Left colon (tissue), 2 donors: ENCODE data around the gene NOP9. TPM values are rescaled to one million over a fixed set of nuclear protein-coding genes. Genes with fewer than 3 reads are reported as not detected.
"Not testable (repeated sequence)": the region's sequence is repeated elsewhere in the genome, so short reads cannot be mapped to it uniquely, and the experiment has no call there.

Source experiments
- ATAC-seq: fragments of 200-7000 bp; cut with Tn5 transposase; one replicate; pipeline ENCODE4 v1.9.1; 2020; ENCODE audit warnings: mild to moderate bottlenecking, moderate library complexity
- DNase-seq, 2 donors: peaks; one replicate each; pipeline ENCODE4 v3.0.0-alpha.2; 2020
- intact Hi-C, 2 donors: fragments of 100-400 bp; cut with DNase I in 1 of 2; cut with micrococcal nuclease in 1 of 2; formaldehyde crosslinking; loops; one replicate each; pipeline versions ENCODE4 v1.11.2 to v1.14.0; 2022; cut with DNase I, micrococcal nuclease
- total RNA-seq, 2 donors: library from RNA; stranded (reverse); fragmentation: NEBNext Ultra II Directional; extraction: Animal tissue kit (Norgen Biotek cat#: 25700); gene quantifications; one replicate each; pipeline ENCODE4 v1.2.1, GENCODE V29; 2021
- donor health status: DM: no; HTN: no; CAD: no.
- donor health status: DM: yes; HTN: yes; CAD: no.

Gene NOP9
- total RNA-seq, 2 donors from 2014 or later = 24.4 to 26.0 TPM

DNA sequence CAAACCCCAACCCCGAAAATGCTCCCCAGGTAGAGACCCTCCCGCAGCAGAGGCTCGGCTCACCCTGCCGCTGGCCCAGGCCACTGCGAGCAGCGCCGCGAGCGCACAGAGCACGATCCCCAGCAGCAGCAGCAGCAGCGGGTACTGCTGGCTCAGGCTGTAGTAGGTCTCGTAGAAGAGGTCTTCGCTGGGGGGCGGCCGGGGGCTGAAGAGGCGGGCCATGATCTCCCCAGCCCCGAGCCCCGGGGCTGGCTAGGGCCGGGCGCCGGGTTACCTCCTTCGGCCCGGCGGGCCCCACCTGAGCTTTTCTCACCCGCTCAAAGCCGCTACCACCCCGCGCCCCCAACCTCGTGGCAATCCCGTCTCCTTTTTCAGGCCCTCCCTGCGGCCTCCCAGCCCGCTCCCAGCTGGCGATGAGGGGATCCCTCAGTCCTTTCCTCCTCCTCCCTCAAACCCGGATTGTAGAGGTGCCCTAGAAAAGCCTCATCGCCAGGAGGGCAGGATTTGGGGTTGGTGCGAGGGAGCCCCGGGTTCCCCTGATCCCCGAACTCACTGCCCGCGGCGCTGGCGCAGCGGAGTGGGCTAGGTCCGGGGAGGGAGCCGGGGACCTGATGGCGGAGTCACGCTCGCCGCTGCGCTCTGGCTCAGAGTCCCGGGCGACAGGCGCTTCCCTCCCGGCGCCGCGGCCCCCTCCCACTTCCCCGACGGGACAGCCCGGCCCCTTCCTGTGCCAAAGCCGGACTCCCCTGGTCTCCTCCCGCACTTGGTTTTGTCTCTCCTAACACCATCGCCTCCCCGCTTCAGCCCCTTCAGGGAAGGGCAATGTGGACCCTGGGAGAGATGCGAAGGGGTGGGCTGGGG lies 35.0 kb downstream of the NOP9 start, which contains the start of gene ADCY4:
Gene ADCY4, minus strand, starts transcription at position 641 of the 861 bp plus-strand sequence. Its CDS starts 419 bp downstream, at position 222.
- ATAC-seq (peak; percentile 22), DNase-seq (peak in 1 of 2 donors; percentile 41)
- intact Hi-C loops = loop anchor here in 1 of 2 donors (10.0 kb wide), 1 partner anchor 100 kb away; no protein-coding TSS in a partner anchor

GRCh38 chr14:24335461-24336171 lies 36.0 kb downstream of the NOP9 start:
- intact Hi-C loops = loop anchor here in 1 of 2 donors (10.0 kb wide), 1 partner anchor 99 kb away; no protein-coding TSS in a partner anchor

GRCh38 chr14:24337144-24337823 lies 37.6 kb downstream of the NOP9 start:
- ATAC-seq = no peak
- intact Hi-C loops = loop anchor here in 1 of 2 donors (10.0 kb wide), 1 partner anchor 98 kb away; no protein-coding TSS in a partner anchor
- no peak for DNase-seq

More at GRCh38 chr14:24335461-24336171, 36.0 kb downstream of the NOP9 start:
- ATAC-seq (no peak), DNase-seq (no peak)

DNA sequence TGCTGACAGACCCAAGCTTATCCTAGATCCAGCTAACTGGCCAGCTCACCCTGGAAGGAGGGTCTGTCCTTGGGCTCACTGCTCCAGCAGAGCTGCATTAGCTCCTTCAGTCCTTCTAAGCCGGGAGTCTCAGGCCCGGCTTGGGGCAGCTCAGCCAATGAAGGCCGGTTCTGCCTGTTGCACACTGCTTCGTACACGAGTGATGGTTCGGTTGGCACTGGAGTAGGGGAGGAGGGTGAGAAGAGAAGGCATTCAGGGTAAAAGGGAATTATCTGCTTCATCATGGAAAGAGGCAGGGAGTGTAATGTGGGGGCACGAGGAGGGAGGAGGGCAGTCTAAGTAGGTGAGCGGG lies 38.1 kb downstream of the NOP9 start:
- intact Hi-C loops = loop anchor here in 1 of 2 donors (10.0 kb wide), 1 partner anchor 97 kb away; no protein-coding TSS in a partner anchor
- no peak for ATAC-seq
- no peak for DNase-seq

DNA sequence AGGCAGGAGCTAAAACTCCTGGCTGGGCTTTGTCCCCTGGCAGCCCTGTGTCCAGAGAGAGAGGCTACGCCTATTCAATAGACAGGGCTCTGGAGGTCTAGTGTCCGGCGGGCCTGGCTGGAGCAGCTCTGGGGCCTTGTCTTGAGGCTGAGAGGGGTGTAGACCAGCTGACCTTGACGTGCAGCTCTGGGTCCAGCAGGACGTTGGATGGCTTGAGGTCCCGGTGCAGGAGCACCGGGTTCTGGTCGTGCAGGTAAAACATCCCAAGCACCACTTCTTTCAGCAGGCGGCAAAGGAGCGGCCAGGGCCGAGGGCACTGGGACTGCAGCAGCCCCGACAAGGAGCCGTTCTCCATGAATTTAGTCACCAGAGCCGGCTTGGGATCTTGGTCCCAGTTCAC lies 39.2 kb downstream of the NOP9 start:
- ATAC-seq (no peak), DNase-seq (no peak)
- intact Hi-C loops = loop anchor here in 1 of 2 donors (10.0 kb wide), 1 partner anchor 96 kb away; no protein-coding TSS in a partner anchor

DNA sequence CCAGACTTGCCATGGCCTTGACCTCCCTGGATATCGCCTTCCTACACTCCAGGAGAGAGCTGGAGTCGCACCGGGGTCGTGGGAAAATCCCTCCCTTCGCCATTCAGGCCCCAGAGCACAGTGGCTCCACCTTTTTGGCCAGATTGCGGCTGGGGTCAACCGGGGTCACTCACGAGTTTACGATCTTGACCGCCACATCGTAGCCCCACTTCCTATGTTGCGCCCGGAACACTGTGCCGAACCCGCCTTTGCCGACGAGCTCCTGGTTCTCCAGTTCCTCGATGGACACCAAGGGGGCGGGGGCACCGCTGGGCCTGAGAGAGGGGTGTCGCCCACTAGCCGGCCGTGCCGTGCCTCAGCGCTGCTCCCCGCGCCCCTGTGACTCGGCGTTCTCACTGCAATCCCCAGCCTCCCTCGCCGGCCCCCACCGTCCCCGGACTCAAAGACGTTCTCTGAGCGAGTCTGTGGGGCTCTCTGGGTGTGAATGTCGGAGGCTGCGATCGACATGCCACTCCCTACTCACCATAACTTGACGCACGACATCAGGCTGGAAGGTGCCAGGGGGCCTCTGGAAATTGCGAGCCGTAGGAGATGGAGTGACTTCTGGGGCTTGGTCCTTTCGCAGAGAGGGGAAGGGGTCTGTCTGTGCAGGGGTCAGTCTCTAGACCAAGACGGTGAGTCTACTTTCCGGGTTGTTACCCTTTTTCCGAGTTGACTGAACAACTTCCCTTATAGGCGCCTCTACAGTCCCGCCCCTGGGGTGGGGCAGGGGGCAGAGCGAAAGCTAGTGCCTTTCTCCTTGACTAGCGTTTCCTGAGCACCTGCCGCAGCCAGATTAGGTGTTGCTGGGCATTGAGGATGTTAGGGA lies 39.9 kb downstream of the NOP9 start, which contains the start of gene RIPK3:
Gene RIPK3, minus strand, starts transcription at position 708 of the 868 bp plus-strand sequence. Its CDS starts 165 bp downstream, at position 543.
- intact Hi-C loops = loop anchor here in 1 of 2 donors (10.0 kb wide), 1 partner anchor 95 kb away; no protein-coding TSS in a partner anchor
- ATAC-seq (peak; percentile 88), DNase-seq (peak; percentile 88 to 89)

GRCh38 chr14:24340606-24341005 lies 41.0 kb downstream of the NOP9 start:
- intact Hi-C loops = no loop called here
- DNase-seq (no peak), ATAC-seq (no peak)

GRCh38 chr14:24342889-24343288 lies 43.2 kb downstream of the NOP9 start:
- DNase-seq (no peak), ATAC-seq (no peak)
- intact Hi-C loops = no loop called here

GRCh38 chr14:24343795-24344660 lies 44.4 kb downstream of the NOP9 start:
- DNase-seq = peak in 1 of 2 donors; percentile 28
- ATAC-seq = peak; percentile 53
- intact Hi-C loops = no loop called here

DNA sequence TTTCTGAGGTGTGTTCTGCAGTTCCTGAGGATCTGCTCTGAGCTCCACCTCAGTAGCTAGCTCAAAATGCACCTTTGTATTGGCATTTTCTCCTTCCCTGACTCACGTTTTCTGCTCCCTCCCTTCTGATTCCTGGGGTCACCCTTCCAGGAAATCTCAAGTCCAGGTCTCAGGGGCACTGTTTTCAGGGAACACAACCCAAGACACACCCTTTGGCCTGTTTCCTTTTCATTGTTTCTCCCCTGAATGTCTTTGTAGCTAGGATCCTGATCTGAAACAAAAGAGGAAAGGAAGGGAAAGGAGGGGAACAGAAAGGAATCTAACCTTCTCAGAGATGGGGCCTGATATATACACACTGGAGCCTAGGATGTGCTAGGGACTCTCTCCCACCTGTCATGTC lies 47.5 kb downstream of the NOP9 start:
- intact Hi-C loops = no loop called here
- no peak for ATAC-seq
- DNase-seq = no peak

GRCh38 chr14:24348186-24348585 lies 48.5 kb downstream of the NOP9 start:
- ATAC-seq (no peak), DNase-seq (no peak)
- intact Hi-C loops = no loop called here

DNA sequence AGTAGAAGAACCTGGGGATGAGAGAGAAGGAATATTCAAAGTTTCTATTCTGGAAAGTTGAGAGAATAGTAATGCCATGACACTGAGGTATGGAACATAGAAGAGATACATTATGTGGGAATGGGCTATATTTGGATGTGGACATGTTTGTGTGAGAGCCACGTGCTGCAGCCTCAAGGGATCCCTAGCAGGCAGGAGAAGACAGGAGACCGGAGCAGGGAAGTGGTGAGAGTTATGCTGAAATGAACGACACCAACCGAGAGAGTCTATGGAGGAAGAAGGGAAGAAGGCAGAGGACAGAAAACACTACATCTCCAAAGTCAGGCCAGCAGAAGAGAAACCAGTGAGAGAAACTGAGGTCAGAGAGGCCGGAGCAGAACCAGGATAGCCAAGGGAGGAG lies 50.1 kb downstream of the NOP9 start:
- intact Hi-C loops = no loop called here
- DNase-seq (no peak), ATAC-seq (no peak)

- intact Hi-C loops = no loop called here
- DNase-seq (no peak), ATAC-seq (peak; percentile 65)
These were observed 51.9 kb downstream of the NOP9 start for GRCh38 chr14:24351517-24351916.

GRCh38 chr14:24353559-24354481 lies 54.2 kb downstream of the NOP9 start:
- ATAC-seq = peak; percentile 97
- peak in 1 of 2 donors; percentile 66 for DNase-seq
- intact Hi-C loops = no loop called here

DNA sequence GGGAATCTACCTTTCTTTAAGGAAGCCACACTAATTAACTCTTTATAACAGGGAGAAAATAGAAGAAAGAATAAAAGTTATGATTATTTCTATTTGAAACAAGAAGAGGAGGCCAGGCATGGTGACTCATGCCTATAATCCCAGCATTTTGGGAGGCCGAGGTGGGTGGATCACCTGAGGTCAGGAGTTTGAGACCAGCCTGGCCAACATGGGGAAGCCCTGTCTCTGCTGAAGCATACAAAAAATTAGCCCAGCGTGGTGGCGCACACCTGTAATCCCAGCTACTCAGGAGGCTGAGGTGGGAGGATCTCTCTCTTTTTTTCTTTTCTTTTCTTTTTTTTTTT lies 54.8 kb downstream of the NOP9 start:
- DNase-seq, ATAC-seq, intact Hi-C loops: not testable (repeated sequence)

GRCh38 chr14:24355009-24355408 lies 55.4 kb downstream of the NOP9 start:
- intact Hi-C loops = no loop called here
- ATAC-seq (no peak), DNase-seq (no peak)
